Fibroblast of lung (primary cell): ENCODE measurements around the gene ZNF366.

ENCODE experiments used
- EZH2 ChIP-seq: IDR thresholded peaks from 2 replicates; pipeline ENCODE4 v1.5.1; 2012; ENCODE audit warnings: low read length, control low read depth, mild to moderate bottlenecking; ENCODE audit errors: missing control alignments
- TF ChIP-seq, protein P1 (sequence below), 2 donors: IDR thresholded peaks in 1 of 2; conservative IDR thresholded peaks in 1 of 2; 1 replicate in 1 of 2; 2 replicates in 1 of 2; pipeline ENCODE4 v1.5.1; 2011 to 2012; ENCODE audit warnings: low read length in 2 of 2, control low read depth in 1 of 2, inconsistent platforms in 1 of 2, low read depth in 1 of 2, mild to moderate bottlenecking in 1 of 2

DNA sequence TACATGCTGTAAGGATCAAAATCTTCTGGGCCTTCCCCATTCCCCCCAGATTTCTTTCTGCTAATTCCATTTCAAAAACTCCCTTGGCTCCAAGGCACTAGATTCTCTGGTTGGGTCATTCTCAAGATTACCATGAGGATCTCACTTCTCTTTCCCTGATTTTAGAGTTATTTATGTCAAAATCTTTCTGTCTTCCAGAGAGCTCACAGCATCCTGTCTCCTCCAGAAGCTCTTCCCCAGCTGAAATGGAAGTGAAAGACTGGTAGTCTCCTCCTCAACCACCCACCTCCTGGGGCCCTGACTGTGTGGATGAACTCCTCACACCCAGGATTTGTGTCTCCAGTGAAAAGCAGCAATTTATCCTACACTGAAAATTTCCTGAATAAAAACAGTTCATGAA is 11.9 kb upstream of the ZNF366 start:
- TF ChIP-seq, protein P1, sequence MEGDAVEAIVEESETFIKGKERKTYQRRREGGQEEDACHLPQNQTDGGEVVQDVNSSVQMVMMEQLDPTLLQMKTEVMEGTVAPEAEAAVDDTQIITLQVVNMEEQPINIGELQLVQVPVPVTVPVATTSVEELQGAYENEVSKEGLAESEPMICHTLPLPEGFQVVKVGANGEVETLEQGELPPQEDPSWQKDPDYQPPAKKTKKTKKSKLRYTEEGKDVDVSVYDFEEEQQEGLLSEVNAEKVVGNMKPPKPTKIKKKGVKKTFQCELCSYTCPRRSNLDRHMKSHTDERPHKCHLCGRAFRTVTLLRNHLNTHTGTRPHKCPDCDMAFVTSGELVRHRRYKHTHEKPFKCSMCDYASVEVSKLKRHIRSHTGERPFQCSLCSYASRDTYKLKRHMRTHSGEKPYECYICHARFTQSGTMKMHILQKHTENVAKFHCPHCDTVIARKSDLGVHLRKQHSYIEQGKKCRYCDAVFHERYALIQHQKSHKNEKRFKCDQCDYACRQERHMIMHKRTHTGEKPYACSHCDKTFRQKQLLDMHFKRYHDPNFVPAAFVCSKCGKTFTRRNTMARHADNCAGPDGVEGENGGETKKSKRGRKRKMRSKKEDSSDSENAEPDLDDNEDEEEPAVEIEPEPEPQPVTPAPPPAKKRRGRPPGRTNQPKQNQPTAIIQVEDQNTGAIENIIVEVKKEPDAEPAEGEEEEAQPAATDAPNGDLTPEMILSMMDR (conservative IDR thresholded peaks at IDR 0.05 in 1 of 2, IDR thresholded peaks at IDR 0.05 in 1 of 2; ENCODE audit: low read depth in 1 of 2, low read length in 2 of 2): no peak
- no peak for TF ChIP-seq EZH2
